Stimulated activated CD8-positive, alpha-beta memory T cell treated with anti-CD3 and anti-CD28 coated beads, Interleukin-7, amount 100 ng/mL, for 4 hours (primary cell): Measurements from ENCODE around the gene MKRN2.
"Not testable (repeated sequence)": the region's sequence is repeated elsewhere in the genome, so short reads cannot be mapped to it uniquely, and the experiment has no call there.

Source experiments
- DNase-seq, 2 donors: peaks; one replicate each; pipeline ENCODE4 v3.0.0-alpha.2; 2020; ENCODE audit warnings: low read depth in 2 of 2

The MKRN2 gene

GRCh38 chr3:12630843-12631242 is 74.0 kb downstream of the MKRN2 start:
- not testable (repeated sequence) for DNase-seq

- DNase-seq, result no peak
Measured at GRCh38 chr3:12632523-12632922, 75.6 kb downstream of the MKRN2 start.

GRCh38 chr3:12633108-12633507 is 76.2 kb downstream of the MKRN2 start:
- no peak for DNase-seq
